HG02571 (cell line): Measurements from ENCODE around the gene EEF1G.
"Not testable (repeated sequence)": the region's sequence is repeated elsewhere in the genome, so short reads cannot be mapped to it uniquely, and the experiment has no call there.

Source experiments
- ATAC-seq: cut with Tn5 transposase; IDR thresholded peaks from one replicate; pipeline ENCODE4 v1.9.1; 2021; ENCODE audit warnings: mild to moderate bottlenecking, moderate library complexity; ENCODE audit not compliant: unreplicated experiment

The EEF1G gene

DNA sequence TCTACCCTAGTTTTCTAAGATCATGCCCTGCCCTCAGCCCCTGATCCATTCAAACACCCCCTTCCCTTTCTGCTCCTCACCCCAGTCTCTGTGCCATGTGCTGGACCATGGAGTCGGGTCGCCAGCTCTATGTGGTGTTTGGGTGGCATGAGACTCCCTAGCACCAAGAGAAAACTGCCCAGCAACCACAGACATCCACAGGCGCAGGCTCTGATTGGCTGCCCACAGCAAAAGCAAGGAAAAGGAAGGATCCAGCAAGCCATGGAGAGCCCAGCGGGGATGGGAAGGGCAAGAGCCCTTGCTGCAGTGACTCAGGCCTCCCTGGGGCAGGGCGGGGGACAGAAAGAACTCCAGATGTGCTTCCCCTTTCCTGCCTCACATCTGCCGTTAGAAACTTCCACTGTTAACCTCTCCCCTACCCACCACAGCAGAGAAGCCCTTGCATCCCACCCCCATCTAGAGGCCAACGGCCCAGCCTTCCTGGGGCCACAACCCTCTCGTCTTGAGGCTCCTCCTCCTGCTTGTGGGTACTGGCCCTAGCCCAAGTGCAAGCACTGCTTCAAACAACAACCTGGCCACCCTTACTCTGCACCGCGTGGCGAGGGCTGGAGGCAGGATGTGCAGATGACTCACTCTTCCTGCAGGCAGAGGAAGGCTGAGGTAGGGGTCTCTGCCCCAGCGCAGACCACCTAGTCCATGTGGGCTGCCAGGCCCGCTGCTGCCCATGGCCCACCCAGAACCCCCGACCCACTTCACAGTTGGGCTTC, 17.4 kb downstream of the EEF1G start:
- peak; percentile 42 for ATAC-seq

- ATAC-seq = peak; percentile 35
Measured at GRCh38 chr11:62555464-62556107, 18.1 kb downstream of the EEF1G start.

DNA sequence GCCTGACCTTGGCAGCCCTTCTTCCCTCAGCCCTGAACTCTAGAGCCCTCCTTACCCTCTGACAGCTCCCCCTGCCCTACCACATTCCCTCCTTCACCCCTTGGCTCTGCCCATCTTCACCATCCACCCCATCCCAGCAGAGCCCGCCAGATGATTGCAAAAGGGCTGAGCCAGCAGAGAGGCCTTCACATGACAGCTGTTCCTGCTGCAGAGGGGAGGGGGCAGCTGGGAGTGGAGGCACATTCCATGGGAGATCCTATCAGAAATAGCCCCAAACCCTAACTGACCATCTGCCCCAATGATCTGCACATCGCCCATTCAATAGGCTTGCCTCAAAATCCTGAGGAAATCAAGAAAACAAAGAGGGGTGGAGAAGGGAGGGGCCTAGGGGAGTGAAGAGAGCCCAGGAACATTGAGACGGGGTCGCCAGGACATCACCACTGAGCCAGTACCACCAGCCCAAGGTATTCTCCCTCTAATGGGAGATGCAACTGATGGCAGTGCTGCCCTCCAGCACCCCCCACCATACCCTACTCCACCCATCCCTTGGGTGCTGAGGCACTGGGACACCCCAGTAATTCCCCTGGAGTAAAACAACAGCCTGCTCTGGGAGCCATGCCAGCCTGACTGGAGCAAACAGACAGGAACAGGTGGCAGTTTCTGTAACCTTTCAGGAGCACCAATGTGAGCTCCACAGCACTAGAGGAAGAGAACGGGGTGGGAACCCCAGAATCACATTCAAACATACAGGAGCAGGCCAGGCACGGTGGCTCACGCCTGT, 19.1 kb downstream of the EEF1G start:
- no peak for ATAC-seq

GRCh38 chr11:62553839-62554361, 19.8 kb downstream of the EEF1G start:
- ATAC-seq = no peak

- no peak for ATAC-seq
Measured at GRCh38 chr11:62553080-62553838, 20.4 kb downstream of the EEF1G start.

DNA sequence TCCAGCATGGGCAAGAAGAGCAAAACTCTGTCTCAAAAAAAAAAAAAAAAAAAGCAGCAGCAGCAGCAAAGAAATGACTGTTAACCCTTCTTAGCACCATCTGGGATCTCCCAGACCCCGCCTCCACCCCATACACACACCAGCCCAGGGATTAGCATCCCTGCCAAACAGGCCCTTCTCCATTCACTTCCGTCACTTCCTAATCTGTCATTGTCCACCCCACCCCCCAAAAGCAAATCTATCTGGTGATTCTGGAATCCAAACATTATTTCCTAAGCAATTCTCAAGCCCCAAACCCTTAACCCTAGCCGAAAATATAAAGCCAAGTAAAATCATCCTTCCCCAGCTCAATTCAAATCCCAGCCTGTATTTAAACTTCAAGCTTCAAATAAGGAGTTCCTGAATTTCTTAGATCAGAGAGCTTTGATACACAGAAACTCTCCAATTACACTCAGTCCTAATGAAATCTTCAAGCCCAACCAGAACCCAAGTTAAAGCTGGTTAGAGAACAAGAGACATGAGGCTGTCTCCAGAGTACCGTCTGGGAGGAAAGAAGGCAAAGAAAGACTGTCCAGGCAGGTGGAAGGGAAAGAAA, 21.1 kb downstream of the EEF1G start:
- no peak for ATAC-seq

DNA sequence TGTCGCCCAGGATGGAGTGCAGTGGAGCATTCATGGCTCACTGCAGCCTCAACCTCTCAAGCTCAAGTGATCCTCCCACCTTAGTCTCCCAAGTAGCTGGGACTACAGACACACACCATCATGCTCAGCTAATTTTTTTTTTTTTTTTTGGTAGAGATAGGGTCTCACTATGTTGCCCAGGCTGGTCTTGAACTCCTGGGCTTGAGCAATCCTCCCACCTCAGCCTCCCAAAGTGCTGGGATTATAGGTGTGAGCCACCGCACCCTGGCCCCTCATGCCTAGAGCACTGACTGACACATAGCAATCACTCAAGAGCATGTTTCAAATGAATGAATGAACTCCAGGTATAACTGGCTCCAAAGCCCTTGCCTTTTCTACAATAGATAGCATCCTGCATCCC, 23.2 kb downstream of the EEF1G start:
- not testable (repeated sequence) for ATAC-seq

GRCh38 chr11:62548545-62549335, 25.0 kb downstream of the EEF1G start:
- no peak for ATAC-seq

DNA sequence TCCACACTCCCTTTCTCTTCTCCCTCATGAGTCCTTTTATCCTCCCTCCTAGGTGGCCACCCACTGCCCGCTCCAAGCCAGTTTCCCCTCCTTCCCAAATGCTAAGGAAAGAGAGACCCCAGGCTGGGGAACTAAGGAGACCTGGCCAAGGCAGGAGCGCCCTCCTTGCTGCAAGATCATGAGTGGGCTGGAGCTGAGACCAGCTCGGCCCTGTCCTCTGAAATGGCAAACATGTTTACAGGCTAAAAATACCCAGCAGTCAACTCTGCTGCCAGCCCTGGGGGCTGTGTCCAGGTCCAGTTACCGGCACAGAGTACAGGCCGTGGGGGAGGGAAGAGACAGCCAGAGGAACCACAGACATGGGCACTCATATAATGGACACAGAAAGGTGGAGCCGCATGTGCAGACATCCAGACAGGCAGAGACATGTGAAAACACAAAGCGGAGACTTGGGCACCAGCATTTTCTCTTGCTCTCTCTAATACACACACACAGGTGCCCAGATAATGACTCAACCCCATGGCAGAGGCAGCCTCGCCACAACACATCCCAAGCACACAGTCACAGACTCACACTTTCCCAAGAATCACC, 25.9 kb downstream of the EEF1G start:
- ATAC-seq = no peak

- no peak for ATAC-seq
Measured at GRCh38 chr11:62546929-62547625, 26.6 kb downstream of the EEF1G start.

DNA sequence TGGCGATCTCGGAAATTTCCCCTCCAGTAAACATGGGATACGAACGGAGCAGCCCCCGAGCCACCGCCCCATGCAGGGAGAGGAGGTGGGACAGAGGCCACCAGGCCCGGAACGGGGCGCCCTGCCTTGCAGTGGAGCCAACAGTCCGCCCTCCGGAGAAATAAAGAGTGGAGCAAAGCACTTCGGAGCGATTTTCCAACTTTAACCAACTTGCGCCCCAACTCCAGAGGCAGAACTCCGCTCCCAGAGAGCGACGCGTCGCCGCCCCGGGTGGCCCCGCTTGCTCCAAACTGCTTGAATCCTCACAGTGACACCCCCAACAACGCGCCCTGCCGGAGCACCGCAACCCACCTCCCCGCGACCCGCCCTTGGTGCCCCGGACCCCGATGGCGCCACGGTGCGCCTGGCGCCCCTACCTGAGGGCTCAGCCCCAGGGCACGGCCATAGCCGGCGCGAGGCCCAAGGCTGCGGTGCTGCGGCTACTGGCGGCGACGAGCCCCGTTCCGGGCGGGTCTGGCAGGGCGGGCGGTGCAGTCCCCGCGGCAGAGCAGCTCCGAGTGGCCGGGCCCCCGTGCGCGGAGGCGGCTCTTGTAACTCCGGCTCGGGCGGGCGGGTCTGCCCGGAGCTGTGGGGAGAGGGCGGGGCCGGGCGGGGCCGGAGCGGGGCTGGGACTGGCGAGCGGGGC, 27.3 kb downstream of the EEF1G start, which contains the start of gene AHNAK:
Gene AHNAK, minus strand, starts transcription at position 563 of the 685 bp plus-strand sequence. CDS start 10,708 bp downstream, outside the sequence.
- ATAC-seq = no peak

DNA sequence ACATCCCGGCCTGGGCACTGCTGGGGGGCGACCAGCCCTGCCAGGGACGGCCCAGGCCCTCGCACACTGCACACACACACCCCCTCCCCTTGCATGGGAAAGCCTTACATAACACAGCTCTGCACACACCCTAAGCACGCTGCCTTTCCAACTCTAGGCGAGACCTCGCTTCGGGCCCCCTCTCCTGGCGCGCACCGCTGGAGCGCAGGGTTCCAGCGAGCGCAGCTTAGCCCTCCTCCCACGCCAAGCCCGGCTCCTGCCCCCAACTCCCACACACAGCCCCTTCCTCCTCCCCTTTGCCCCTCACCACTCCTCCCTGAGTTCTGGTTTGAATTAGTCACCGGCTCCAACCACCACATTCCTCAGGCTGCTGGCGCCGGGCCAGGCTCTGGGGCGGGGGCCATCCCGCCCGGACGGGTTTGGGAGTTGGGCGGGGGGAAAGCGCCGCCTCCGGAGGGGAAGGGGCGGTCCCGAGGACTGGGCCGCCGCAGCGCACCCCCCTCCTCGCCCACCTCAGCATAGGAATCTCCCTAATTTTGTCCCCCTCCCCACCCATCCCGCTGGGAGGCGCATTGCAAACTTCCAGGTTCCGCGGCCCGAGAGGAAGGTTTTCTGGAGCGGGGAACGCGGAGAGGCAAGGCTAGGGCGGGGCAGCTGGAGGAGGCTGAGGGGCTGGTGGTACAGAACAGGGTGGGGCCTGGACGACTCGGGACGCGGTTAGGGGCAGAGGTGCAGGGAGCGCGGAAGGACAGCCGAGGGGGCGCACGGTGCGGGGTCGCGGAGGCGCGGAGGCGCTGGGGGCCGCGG, 28.1 kb downstream of the EEF1G start:
- ATAC-seq = no peak

- no peak for ATAC-seq
Measured at GRCh38 chr11:62544581-62545436, 28.9 kb downstream of the EEF1G start.

DNA sequence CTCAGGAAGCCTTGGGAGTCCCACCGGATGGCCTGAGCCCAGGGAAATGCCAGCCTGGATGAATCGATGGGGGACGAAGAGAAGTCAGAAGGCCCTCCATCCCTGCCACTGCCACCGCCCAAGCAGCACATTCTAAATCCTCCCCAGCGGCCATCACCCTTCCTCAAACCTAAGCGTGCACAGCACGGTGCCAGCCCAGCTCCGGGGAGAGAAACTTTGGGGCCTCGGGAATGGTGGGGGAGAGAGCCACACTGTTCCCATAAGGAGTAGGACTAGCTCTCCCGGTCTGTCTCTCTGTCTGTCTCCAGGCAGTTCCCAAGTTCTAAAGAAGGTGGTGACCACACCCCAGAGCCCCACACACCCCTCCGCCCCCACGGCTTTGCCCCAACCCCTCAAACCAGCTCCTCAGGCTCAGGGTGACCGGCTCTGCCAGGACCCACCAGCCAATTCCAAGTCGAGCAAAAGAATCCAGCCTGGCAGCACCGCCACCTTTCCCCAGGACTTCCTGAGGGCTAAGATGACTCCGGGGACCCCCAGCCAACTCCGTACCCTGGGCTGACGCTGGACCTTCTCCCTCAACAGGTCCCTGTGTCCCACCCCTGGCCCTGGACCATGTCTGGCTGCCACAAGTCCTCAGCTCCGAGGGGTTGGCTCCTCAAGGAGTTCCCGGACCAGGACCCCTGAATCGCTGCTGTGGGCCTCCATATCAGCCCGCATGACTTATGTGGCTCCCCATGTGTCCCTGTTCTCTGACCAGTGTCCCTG, 29.8 kb downstream of the EEF1G start:
- ATAC-seq = no peak
